H9 (cell line): ENCODE data around the gene CTDSPL. TPM values are rescaled to one million over a fixed set of nuclear protein-coding genes. Genes with fewer than 3 reads are reported as not detected.

Experiments used
- DNase-seq: peaks from one replicate; pipeline ENCODE4 v3.0.0-alpha.2; 2017
- H2AFZ ChIP-seq: one replicate; pipeline ENCODE4 v1.6.1; 2013; ENCODE audit warnings: mild to moderate bottlenecking, low read length, control low read depth, moderate library complexity
- H2AK5ac ChIP-seq: 2 replicates; pipeline ENCODE4 v1.6.1; 2013; ENCODE audit warnings: low read length, control low read depth, mixed read lengths; ENCODE audit not compliant: insufficient read length
- H2BK120ac ChIP-seq: one replicate; pipeline ENCODE4 v1.6.1; 2013; ENCODE audit warnings: low read depth, mild to moderate bottlenecking, low read length, control low read depth, inconsistent platforms; ENCODE audit not compliant: poor library complexity, severe bottlenecking
- H2BK12ac ChIP-seq: 2 replicates; pipeline ENCODE4 v1.6.1; 2013; ENCODE audit warnings: low read length, control low read depth, mixed read lengths, low read depth; ENCODE audit not compliant: insufficient read length
- H2BK15ac ChIP-seq: 2 replicates; pipeline ENCODE4 v1.6.1; 2013; ENCODE audit warnings: low read depth, low read length, control low read depth
- H2BK20ac ChIP-seq: one replicate; pipeline ENCODE4 v1.6.1; 2013; ENCODE audit warnings: low read depth, mild to moderate bottlenecking, low read length, control low read depth, inconsistent platforms; ENCODE audit not compliant: poor library complexity, severe bottlenecking
- H2BK5ac ChIP-seq: 2 replicates; pipeline ENCODE4 v1.6.1; 2013; ENCODE audit warnings: low read length, control low read depth, mixed read lengths; ENCODE audit not compliant: insufficient read length
- H3K14ac ChIP-seq: 2 replicates; pipeline ENCODE4 v1.6.1; 2013; ENCODE audit warnings: low read length, control low read depth; ENCODE audit not compliant: insufficient read depth
- H3K18ac ChIP-seq: 2 replicates; pipeline ENCODE4 v1.6.1; 2013; ENCODE audit warnings: low read depth, mild to moderate bottlenecking, mixed read lengths, low read length, control low read depth; ENCODE audit not compliant: insufficient read length
- H3K23ac ChIP-seq: 2 replicates; pipeline ENCODE4 v1.6.1; 2013; ENCODE audit warnings: low read length, control low read depth, mixed read lengths, low read depth; ENCODE audit not compliant: insufficient read length
- H3K23me2 ChIP-seq: 2 replicates; pipeline ENCODE4 v1.6.1; 2013; ENCODE audit warnings: low read depth, mild to moderate bottlenecking, mixed read lengths, low read length, control low read depth; ENCODE audit not compliant: insufficient read length, poor library complexity, severe bottlenecking
- H3K27ac ChIP-seq: 2 replicates; pipeline ENCODE4 v1.5.1; 2013; ENCODE audit warnings: low read length, control low read depth, mixed read lengths, low read depth; ENCODE audit not compliant: insufficient read length
- H3K27me3 ChIP-seq: 2 replicates; pipeline ENCODE4 v1.6.1; 2013; ENCODE audit warnings: low read length, control low read depth, inconsistent platforms; ENCODE audit not compliant: insufficient read depth
- H3K4ac ChIP-seq: 2 replicates; pipeline ENCODE4 v1.6.1; 2013; ENCODE audit warnings: low read depth, mild to moderate bottlenecking, control low read depth, inconsistent platforms, low read length, moderate library complexity
- H3K4me1 ChIP-seq: 2 replicates; pipeline ENCODE4 v1.6.1; 2013; ENCODE audit warnings: low read length, control low read depth, inconsistent platforms; ENCODE audit not compliant: insufficient read depth
- H3K4me2 ChIP-seq: 2 replicates; pipeline ENCODE4 v1.6.1; 2013; ENCODE audit warnings: low read length, control low read depth, mixed read lengths; ENCODE audit not compliant: insufficient read length, insufficient read depth
- H3K56ac ChIP-seq: 2 replicates; pipeline ENCODE4 v1.6.1; 2013; ENCODE audit warnings: low read depth, mild to moderate bottlenecking, mixed read lengths, low read length, control low read depth; ENCODE audit not compliant: insufficient read length
- H3K79me1 ChIP-seq: 2 replicates; pipeline ENCODE4 v1.6.1; 2013; ENCODE audit warnings: low read depth, mild to moderate bottlenecking, moderate library complexity, low read length, control low read depth, inconsistent platforms; ENCODE audit not compliant: insufficient read depth, poor library complexity, severe bottlenecking
- H3K79me2 ChIP-seq: 2 replicates; pipeline ENCODE4 v1.6.1; 2013; ENCODE audit warnings: low read length, control low read depth, inconsistent platforms; ENCODE audit not compliant: insufficient read depth
- H3K9ac ChIP-seq: 2 replicates; pipeline ENCODE4 v1.6.1; 2013; ENCODE audit warnings: low read length, control low read depth, mixed read lengths; ENCODE audit not compliant: insufficient read length; ENCODE audit errors: extremely low read depth
- H3K9me3 ChIP-seq: one replicate; pipeline ENCODE4 v1.6.1; 2013; ENCODE audit warnings: low read depth, low read length, inconsistent platforms; ENCODE audit not compliant: control insufficient read depth
- H3T11ph ChIP-seq: one replicate; pipeline ENCODE4 v1.6.1; 2013; ENCODE audit warnings: mild to moderate bottlenecking, low read length, control low read depth, inconsistent platforms
- H4K20me1 ChIP-seq: one replicate; pipeline ENCODE4 v1.6.1; 2013; ENCODE audit not compliant: control insufficient read depth, insufficient read length, insufficient read depth
- H4K5ac ChIP-seq: 2 replicates; pipeline ENCODE4 v1.6.1; 2013; ENCODE audit warnings: low read depth, mild to moderate bottlenecking, mixed read lengths, low read length, control low read depth; ENCODE audit not compliant: insufficient read length
- H4K8ac ChIP-seq: replicated peaks from 2 replicates; pipeline ENCODE4 v1.6.1; 2013; ENCODE audit warnings: low read length, control low read depth, mixed read lengths, low read depth; ENCODE audit not compliant: insufficient read length
- H4K91ac ChIP-seq: 2 replicates; pipeline ENCODE4 v1.6.1; 2013; ENCODE audit warnings: low read depth, mild to moderate bottlenecking, moderate library complexity, mixed read lengths, low read length, control low read depth; ENCODE audit not compliant: insufficient read length
- H3K27ac Mint-ChIP-seq, 3 experiments: 2 replicates in 2 of 3; 3 replicates in 1 of 3; pipeline ENCODE4 v1.8.0; 2020 to 2021; ENCODE audit warnings: mixed read lengths in 3 of 3, mild to moderate bottlenecking in 1 of 3, moderate library complexity in 1 of 3
- H3K27me3 Mint-ChIP-seq: 2 replicates; pipeline ENCODE4 v1.8.0; 2021; ENCODE audit warnings: low read depth, mild to moderate bottlenecking, moderate library complexity, mixed read lengths
- H3K36me3 Mint-ChIP-seq, 3 experiments: 2 replicates in 2 of 3; 3 replicates in 1 of 3; pipeline ENCODE4 v1.8.0; 2020 to 2021; ENCODE audit warnings: low read depth in 3 of 3, mixed read lengths in 3 of 3; ENCODE audit not compliant: insufficient read depth in 1 of 3
- H3K4me1 Mint-ChIP-seq, 2 experiments: 2 replicates each; pipeline ENCODE4 v1.8.0; 2020; ENCODE audit warnings: mixed read lengths in 2 of 2
- H3K4me3 Mint-ChIP-seq, 2 experiments: 2 replicates in 1 of 2; 3 replicates in 1 of 2; pipeline ENCODE4 v1.8.0; 2020 to 2021; ENCODE audit warnings: mild to moderate bottlenecking in 2 of 2, mixed read lengths in 2 of 2, moderate library complexity in 1 of 2
- H3K9me3 Mint-ChIP-seq, 2 experiments: 2 replicates in 1 of 2; 3 replicates in 1 of 2; pipeline ENCODE4 v1.8.0; 2020; ENCODE audit warnings: mild to moderate bottlenecking in 2 of 2, mixed read lengths in 2 of 2, moderate library complexity in 1 of 2
- WGBS: extraction: QIAGEN DNeasy Blood & Tissue Kit; methylation state at CpG from one replicate; pipeline ENCODE4 v1.1.7; 2013; ENCODE audit warnings: missing lambda C conversion rate, low lambda C conversion rate, mixed read lengths; ENCODE audit not compliant: insufficient read length; ENCODE audit errors: extremely low coverage; 5-methylcytosine and 5-hydroxymethylcytosine counted together
- total RNA-seq: library from RNA; stranded (reverse); gene quantifications from 2 replicates; pipeline ENCODE4 v1.2.1, GENCODE V29; 2021
- TF ChIP-seq, protein P1 (sequence below): fragments of 200-600 bp; sonication (generic); conservative IDR thresholded peaks from 3 replicates; pipeline ENCODE4 v1.8.0; 2021; ENCODE audit warnings: antibody characterized with exemption, mild to moderate bottlenecking

CTDSPL gene
- total RNA-seq, 1 experiment from 2014 or later, result 20.8 TPM

DNA sequence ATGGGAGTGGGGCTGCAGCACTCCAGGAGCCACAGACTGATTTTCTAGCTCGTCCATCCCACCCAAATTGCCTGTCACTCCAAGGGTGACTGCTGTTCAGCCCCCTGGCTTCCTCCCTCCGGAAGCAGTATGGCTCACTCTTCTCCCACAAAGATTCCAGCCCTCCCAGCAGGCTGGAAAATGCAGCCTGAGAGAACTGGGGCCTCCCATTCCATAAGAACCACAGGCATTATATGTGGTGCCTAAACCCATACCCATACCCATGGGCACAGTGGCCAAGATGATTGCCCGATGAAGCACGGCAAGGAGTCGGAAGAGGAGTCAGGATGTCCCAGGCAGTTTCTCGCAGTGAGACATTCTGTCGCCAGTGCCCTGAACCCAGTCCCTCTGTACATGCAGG lies 122.9 kb downstream of the CTDSPL start:
- H3K56ac ChIP-seq, result no peak overlapping the region
- H3K79me2 ChIP-seq, result no peaks in the 10 kb centered on the region
- no peak overlapping the region for H4K91ac ChIP-seq
- H3K23me2 ChIP-seq, result no peaks in the 10 kb centered on the region
- no peaks in the 10 kb centered on the region for H3K9me3 ChIP-seq
- no peak overlapping the region for H2BK5ac ChIP-seq
- H4K5ac ChIP-seq, result no peak overlapping the region
- no peak overlapping the region for H2AFZ ChIP-seq
- TF ChIP-seq, protein P1, sequence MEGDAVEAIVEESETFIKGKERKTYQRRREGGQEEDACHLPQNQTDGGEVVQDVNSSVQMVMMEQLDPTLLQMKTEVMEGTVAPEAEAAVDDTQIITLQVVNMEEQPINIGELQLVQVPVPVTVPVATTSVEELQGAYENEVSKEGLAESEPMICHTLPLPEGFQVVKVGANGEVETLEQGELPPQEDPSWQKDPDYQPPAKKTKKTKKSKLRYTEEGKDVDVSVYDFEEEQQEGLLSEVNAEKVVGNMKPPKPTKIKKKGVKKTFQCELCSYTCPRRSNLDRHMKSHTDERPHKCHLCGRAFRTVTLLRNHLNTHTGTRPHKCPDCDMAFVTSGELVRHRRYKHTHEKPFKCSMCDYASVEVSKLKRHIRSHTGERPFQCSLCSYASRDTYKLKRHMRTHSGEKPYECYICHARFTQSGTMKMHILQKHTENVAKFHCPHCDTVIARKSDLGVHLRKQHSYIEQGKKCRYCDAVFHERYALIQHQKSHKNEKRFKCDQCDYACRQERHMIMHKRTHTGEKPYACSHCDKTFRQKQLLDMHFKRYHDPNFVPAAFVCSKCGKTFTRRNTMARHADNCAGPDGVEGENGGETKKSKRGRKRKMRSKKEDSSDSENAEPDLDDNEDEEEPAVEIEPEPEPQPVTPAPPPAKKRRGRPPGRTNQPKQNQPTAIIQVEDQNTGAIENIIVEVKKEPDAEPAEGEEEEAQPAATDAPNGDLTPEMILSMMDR, result no peak
- no peaks in the 10 kb centered on the region for H3K27me3 ChIP-seq
- Mint-ChIP-seq H3K4me1 (no peaks in the 10 kb centered on the region), H3K36me3 (peaks cover 0 to 7% (median 0%) of the 10 kb centered on the region in 3 experiments; a peak in 2 of 7 replicates), H3K4me3 (no peak overlapping the region), H3K9me3 (no peaks in the 10 kb centered on the region), H3K27ac (peak overlapping the region in 1 of 3 experiments; percentile 34; a peak in 1 of 7 replicates), H3K27me3 (no peaks in the 10 kb centered on the region)
- DNase-seq, result no peak
- H2BK15ac ChIP-seq, result no peak overlapping the region
- H4K20me1 ChIP-seq, result no peaks in the 10 kb centered on the region
- no peak overlapping the region for H4K8ac ChIP-seq
- H3K14ac ChIP-seq, result no peak overlapping the region
- H3K4me1 ChIP-seq, result no peaks in the 10 kb centered on the region
- no peak overlapping the region for H3T11ph ChIP-seq
- no peak overlapping the region for H3K9ac ChIP-seq
- no CpG with 5 or more reads among the region's 7 CpGs for WGBS
- no peak overlapping the region for H3K27ac ChIP-seq
- no peaks in the 10 kb centered on the region for H3K79me1 ChIP-seq
- H3K23ac ChIP-seq, result no peak overlapping the region
- H3K4me2 ChIP-seq, result no peak overlapping the region
- no peak overlapping the region for H3K4ac ChIP-seq
- H3K18ac ChIP-seq, result no peak overlapping the region
- no peak overlapping the region for H2BK12ac ChIP-seq
- no peak overlapping the region for H2BK20ac ChIP-seq
- H2AK5ac ChIP-seq, result no peak overlapping the region
- H2BK120ac ChIP-seq, result no peak overlapping the region
